OCI-LY1 (cell line): ENCODE results near the gene MYH15.

Experiments used
- CTCF ChIP-seq: fragments of 200-600 bp; sonication (generic), shearing (Covaris generic); IDR thresholded peaks from 2 replicates; pipeline ENCODE4 v1.5.1; 2017; ENCODE audit warnings: mild to moderate bottlenecking, antibody characterized with exemption, low read length, moderate library complexity, mixed read lengths
- EZH2 ChIP-seq: fragments of 200-600 bp; sonication (generic), shearing (Covaris generic); IDR thresholded peaks from 2 replicates; pipeline ENCODE4 v1.8.0; 2017; ENCODE audit warnings: borderline replicate concordance, mixed run types, mild to moderate bottlenecking, antibody characterized with exemption, low read length, moderate library complexity, mixed read lengths

DNA sequence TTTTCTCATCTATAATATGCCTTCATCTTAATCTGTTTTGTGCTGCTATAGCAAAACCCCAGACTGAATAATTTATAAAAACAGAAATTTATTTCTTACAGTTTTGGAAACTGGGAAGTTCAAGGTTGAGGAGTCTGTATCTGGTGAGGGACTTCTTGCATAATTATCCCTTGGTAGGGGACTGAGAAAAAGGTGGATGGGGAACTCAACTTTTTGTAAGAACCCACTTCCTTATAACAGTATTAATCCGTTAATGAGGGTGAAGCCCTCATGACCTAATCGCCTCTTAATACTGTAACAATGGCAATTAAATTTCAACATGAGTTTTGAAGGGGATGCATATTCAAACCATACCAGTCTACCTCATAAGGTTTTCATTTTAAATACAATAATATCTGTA, 17.4 kb upstream of the MYH15 start:
- TF ChIP-seq CTCF (no peak), EZH2 (no peak)
